T-cell (primary cell): ENCODE results near the gene FTL. TPM values are rescaled to one million over a fixed set of nuclear protein-coding genes. Genes with fewer than 3 reads are reported as not detected.

Experiments used
- ATAC-seq, 4 experiments: fragments of 200-7000 bp in 3 of 4; fragments of 150-1000 bp in 1 of 4; cut with Tn5 transposase; replicated peaks in 1 of 4; 1 replicate in 3 of 4; 2 replicates in 1 of 4; pipeline ENCODE4 v1.10.0; 2021; ENCODE audit warnings: moderate library complexity in 3 of 4, mild to moderate bottlenecking in 2 of 4, moderate number of reproducible peaks in 1 of 4
- CTCF ChIA-PET, 2 donors: fragments of 300-600 bp; sonication (Branson Sonifier 250); formaldehyde crosslinking; loops; one replicate each; lab custom pipeline; 2022; ENCODE audit warnings: antibody characterized with exemption in 2 of 2; lab: Charles Lee
- POLR2A ChIA-PET, 2 donors: fragments of 300-600 bp; sonication (Branson Sonifier 250); formaldehyde crosslinking; loops; one replicate each; lab custom pipeline; 2022; ENCODE audit warnings: antibody characterized with exemption in 2 of 2; lab: Charles Lee
- DNase-seq, 35 experiments: peaks; one replicate each; pipeline versions ENCODE4 v3.0.0 to v3.0.0-alpha.2; 2013 to 2023
- H3K27ac ChIP-seq: one replicate; pipeline ENCODE4 v1.5.1; 2013; ENCODE audit warnings: low read length
- H3K27me3 ChIP-seq, 2 experiments: replicated peaks in 1 of 2; 1 replicate in 1 of 2; 2 replicates in 1 of 2; pipeline versions ENCODE4 v1.6.1 to v1.7.0; 2013; ENCODE audit warnings: low read length in 1 of 2, mixed read lengths in 1 of 2; ENCODE audit not compliant: control insufficient read depth in 2 of 2, insufficient read depth in 2 of 2; ENCODE audit errors: extremely low read depth in 1 of 2
- H3K36me3 ChIP-seq, 2 donors: 1 replicate in 1 of 2; 2 replicates in 1 of 2; pipeline versions ENCODE4 v1.6.1 to v1.7.0; 2013; ENCODE audit warnings: low read length in 1 of 2; ENCODE audit not compliant: control insufficient read depth in 2 of 2, insufficient read depth in 1 of 2; ENCODE audit errors: extremely low read depth in 1 of 2
- H3K4me1 ChIP-seq, 2 experiments: 1 replicate in 1 of 2; 2 replicates in 1 of 2; pipeline versions ENCODE4 v1.6.1 to v1.7.0; 2013; ENCODE audit warnings: low read length in 2 of 2, mixed read lengths in 1 of 2; ENCODE audit not compliant: insufficient read depth in 2 of 2, control insufficient read depth in 1 of 2; ENCODE audit errors: extremely low read depth in 1 of 2
- H3K4me3 ChIP-seq, 2 donors: 1 replicate in 1 of 2; 2 replicates in 1 of 2; pipeline versions ENCODE4 v1.5.1 to v1.7.0; 2013; ENCODE audit warnings: mild to moderate bottlenecking in 2 of 2, low read length in 1 of 2, moderate library complexity in 1 of 2; ENCODE audit not compliant: control insufficient read depth in 1 of 2; ENCODE audit errors: extremely low read depth in 1 of 2
- H3K9me3 ChIP-seq: 2 replicates; pipeline ENCODE4 v1.7.0; 2013
- H3K27ac Mint-ChIP-seq, 2 donors: one replicate each; pipeline ENCODE4 v1.8.0; 2020 to 2021; ENCODE audit warnings: mild to moderate bottlenecking in 2 of 2, mixed read lengths in 2 of 2
- H3K27me3 Mint-ChIP-seq, 2 donors: one replicate each; pipeline ENCODE4 v1.8.0; 2021 to 2022; ENCODE audit warnings: mixed read lengths in 2 of 2
- H3K36me3 Mint-ChIP-seq: one replicate; pipeline ENCODE4 v1.8.0; 2021; ENCODE audit warnings: mixed read lengths
- H3K4me1 Mint-ChIP-seq, 3 donors: one replicate each; pipeline ENCODE4 v1.8.0; 2020 to 2022; ENCODE audit warnings: mixed read lengths in 3 of 3, mild to moderate bottlenecking in 1 of 3
- H3K4me3 Mint-ChIP-seq, 3 donors: one replicate each; pipeline ENCODE4 v1.8.0; 2020 to 2022; ENCODE audit warnings: mild to moderate bottlenecking in 3 of 3, mixed read lengths in 3 of 3, moderate library complexity in 3 of 3
- H3K9me3 Mint-ChIP-seq, 3 donors: one replicate each; pipeline ENCODE4 v1.8.0; 2020 to 2022; ENCODE audit warnings: mixed read lengths in 3 of 3
- WGBS: methylation state at CpG from one replicate; pipeline ENCODE4 v1.1.5; 2013; ENCODE audit warnings: missing lambda C conversion rate; ENCODE audit not compliant: insufficient coverage; 5-methylcytosine and 5-hydroxymethylcytosine counted together
- total RNA-seq, 35 experiments: library from RNA in 6 of 35; stranded (reverse) in 6 of 35; fragments of 120-200 nt in 1 of 35; gene quantifications; one replicate each; pipeline versions ENCODE4 v1.2.1 to v1.2.4 and lab custom pipeline; 2013 to 2026

The FTL gene
- total RNA-seq, 5 donors from 2014 or later (not counting 1 experiment from before 2014, with no cell fraction given), result 594 to 1,085 (median 906) TPM

DNA sequence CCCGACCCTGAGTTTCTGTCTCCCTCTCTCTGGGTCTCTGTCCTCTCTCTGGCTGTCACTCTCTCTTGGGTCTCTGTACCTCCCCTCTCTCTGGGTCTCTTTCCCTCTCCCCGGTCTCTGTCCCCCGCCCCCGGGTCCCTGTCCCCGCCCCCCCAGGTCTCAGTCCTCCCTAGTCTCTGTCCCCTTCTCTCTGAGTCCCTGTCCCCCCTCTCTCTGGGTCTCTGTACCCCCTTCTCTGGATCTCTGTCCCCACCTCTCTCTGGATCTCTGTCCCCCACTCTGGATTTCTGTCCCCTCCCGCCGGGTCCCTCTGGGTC lies 2.3 kb upstream of the FTL start:
- H3K9me3 ChIP-seq, result no peaks in the 10 kb centered on the region
- H3K27ac Mint-ChIP-seq, result peak overlapping the region; percentile 87 to 96
- no CpG with 5 or more reads among the region's 7 CpGs for WGBS
- peaks cover 15% of the 10 kb centered on the region for H3K36me3 Mint-ChIP-seq
- H3K4me1 ChIP-seq, result peaks cover 22 to 69% of the 10 kb centered on the region in 2 experiments
- CTCF ChIA-PET, result no interaction called here
- H3K27me3 ChIP-seq, result no peaks in the 10 kb centered on the region
- H3K36me3 ChIP-seq, result peaks cover 0 to 17% of the 10 kb centered on the region in 2 donors
- peaks cover 57 to 79% (median 62%) of the 10 kb centered on the region in 3 donors for H3K4me1 Mint-ChIP-seq
- no peaks in the 10 kb centered on the region for H3K27me3 Mint-ChIP-seq
- no peak overlapping the region for H3K4me3 ChIP-seq
- no peaks in the 10 kb centered on the region for H3K9me3 Mint-ChIP-seq
- POLR2A ChIA-PET, result interaction anchor here in 1 of 2 donors (1.0 kb wide), 1 partner anchor 31 kb away, joined by 5 read pairs; the partner anchor contains the start of genes GYS1 and RUVBL2
- no peak for ATAC-seq
- peak overlapping the region in 2 of 3 donors; percentile 41 to 98 for H3K4me3 Mint-ChIP-seq
- DNase-seq, result no peak
- peak overlapping the region; percentile 80 for H3K27ac ChIP-seq

DNA sequence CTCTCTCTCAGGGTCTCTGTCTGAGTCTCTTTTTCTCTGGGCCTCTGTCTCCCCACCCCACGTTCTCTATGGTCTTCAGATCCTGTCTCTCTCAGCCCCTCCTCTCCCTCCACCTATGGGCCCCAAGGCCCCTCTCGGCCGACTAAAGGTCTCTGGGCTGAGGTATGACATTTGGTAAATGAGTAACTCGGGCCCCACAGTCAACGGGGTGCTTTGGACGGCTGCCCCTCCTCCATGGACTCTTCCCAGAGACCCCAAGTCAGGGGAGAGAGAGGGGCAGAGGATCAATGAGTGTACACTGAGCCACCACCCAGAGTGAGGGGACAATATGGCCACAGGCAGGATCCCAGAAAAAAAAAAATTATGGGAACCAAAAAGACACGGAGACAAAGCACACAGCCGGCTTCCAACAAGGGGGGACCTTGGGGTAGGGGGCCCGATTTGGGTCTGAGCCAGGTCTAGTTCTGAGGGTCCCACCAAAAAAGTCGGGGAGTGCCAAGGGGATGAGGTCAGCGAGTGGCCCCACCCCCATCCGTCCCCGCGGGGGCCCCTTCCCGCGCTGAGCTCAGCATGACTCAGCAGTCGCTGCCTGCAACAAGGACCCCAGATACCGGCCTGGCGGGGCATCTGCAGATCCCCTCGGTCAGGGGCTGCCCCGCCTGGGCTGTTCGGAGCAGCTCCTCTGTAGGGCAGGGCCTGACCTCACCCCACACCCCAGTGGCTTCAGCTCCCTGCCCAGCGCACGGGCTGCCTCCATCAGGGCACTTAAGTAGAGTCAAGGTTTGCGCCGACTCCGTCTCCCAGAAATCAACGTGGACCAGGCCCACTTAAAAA lies 1.5 kb upstream of the FTL start:
- peak in 18 of 35 experiments; percentile 12 to 61 (median 26) for DNase-seq
- Histone ChIP-seq H3K9me3 (no peaks in the 10 kb centered on the region), H3K27ac (peak overlapping the region; percentile 65), H3K27me3 (no peaks in the 10 kb centered on the region), H3K4me1 (peaks cover 22 to 66% of the 10 kb centered on the region in 2 experiments), H3K36me3 (peaks cover 3 to 22% of the 10 kb centered on the region in 2 donors), H3K4me3 (peak overlapping the region; percentile 1 to 15)
- ATAC-seq, result no peak
- Mint-ChIP-seq H3K9me3 (no peaks in the 10 kb centered on the region), H3K4me3 (peak overlapping the region; percentile 98 to 100 (median 100)), H3K4me1 (peaks cover 57 to 79% (median 59%) of the 10 kb centered on the region in 3 donors), H3K27me3 (no peaks in the 10 kb centered on the region), H3K36me3 (peaks cover 17% of the 10 kb centered on the region), H3K27ac (peak overlapping the region; percentile 96 to 99)
- 21% methylated on average over 23 of the region's 28 CpGs for WGBS
- POLR2A ChIA-PET, result interaction anchor here in 1 of 2 donors (0.5 kb wide), 1 partner anchor 83 kb away, joined by 6 read pairs; no protein-coding TSS in a partner anchor
- CTCF ChIA-PET, result interaction anchor here in 1 of 2 donors (1.1 kb wide), 1 partner anchor 30 kb away, joined by 4 read pairs; the partner anchor contains the start of gene RUVBL2

DNA sequence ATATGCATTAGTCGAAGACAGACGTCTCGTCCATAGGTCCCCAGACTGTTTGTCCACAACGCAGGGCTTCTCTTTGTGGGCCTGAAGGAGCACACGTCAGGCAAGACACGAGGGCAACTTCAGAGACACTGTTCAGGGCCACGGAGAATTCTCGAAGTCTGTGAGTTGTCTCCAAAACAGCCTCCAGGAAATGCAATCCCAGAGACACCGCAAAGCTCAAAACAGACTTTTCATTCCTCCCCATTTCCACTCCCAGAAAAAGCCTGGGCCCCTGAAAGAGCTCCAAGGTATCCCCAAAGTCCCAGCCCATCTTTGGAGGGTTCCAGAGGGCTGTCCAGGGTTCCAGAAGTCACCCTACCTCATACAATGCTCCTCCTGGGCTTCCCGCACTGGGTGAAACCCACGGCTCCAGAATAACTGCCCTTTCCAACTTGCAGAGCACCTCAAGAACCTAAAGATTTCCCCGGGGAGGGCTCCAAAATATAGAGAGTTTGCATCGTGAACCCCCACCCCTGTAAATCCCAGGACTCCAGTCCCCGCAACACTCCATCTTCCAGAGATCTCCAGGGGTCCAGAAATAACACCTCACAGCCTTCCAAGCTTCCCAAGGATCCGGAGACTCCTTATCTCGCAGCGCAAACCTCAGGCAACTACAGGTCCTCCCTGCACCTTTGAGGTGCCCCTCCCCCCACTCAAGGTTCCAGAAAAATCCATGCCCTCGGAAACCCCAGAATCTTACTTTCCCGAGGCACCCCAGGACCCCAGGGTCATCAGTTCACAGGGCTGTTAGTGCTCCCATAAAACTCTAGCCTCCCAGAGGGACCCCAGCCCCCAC lies 687 bp upstream of the FTL start:
- H3K9me3 ChIP-seq, result no peaks in the 10 kb centered on the region
- H3K27ac Mint-ChIP-seq, result peak overlapping the region; percentile 96 to 99
- CTCF ChIA-PET, result interaction anchor here in 1 of 2 donors (1.1 kb wide), 1 partner anchor 29 kb away, joined by 4 read pairs; the partner anchor contains the start of gene RUVBL2
- H3K9me3 Mint-ChIP-seq, result no peaks in the 10 kb centered on the region
- no peak for ATAC-seq
- H3K4me1 Mint-ChIP-seq, result peaks cover 55 to 75% (median 59%) of the 10 kb centered on the region in 3 donors
- H3K4me3 Mint-ChIP-seq, result peak overlapping the region; percentile 98 to 100 (median 100)
- H3K36me3 ChIP-seq, result peaks cover 8 to 31% of the 10 kb centered on the region in 2 donors
- 34% methylated on average over 14 of the region's 19 CpGs for whole genome bisulfite sequencing
- no peaks in the 10 kb centered on the region for H3K27me3 Mint-ChIP-seq
- H3K27ac ChIP-seq, result peak overlapping the region; percentile 65
- H3K4me1 ChIP-seq, result peaks cover 22 to 65% of the 10 kb centered on the region in 2 experiments
- H3K27me3 ChIP-seq, result no peaks in the 10 kb centered on the region
- H3K4me3 ChIP-seq, result peak overlapping the region; percentile 58 to 81
- DNase-seq, result peak in 2 of 35 experiments; percentile 14 to 37
- H3K36me3 Mint-ChIP-seq, result peaks cover 17% of the 10 kb centered on the region
- POLR2A ChIA-PET, result no interaction called here

DNA sequence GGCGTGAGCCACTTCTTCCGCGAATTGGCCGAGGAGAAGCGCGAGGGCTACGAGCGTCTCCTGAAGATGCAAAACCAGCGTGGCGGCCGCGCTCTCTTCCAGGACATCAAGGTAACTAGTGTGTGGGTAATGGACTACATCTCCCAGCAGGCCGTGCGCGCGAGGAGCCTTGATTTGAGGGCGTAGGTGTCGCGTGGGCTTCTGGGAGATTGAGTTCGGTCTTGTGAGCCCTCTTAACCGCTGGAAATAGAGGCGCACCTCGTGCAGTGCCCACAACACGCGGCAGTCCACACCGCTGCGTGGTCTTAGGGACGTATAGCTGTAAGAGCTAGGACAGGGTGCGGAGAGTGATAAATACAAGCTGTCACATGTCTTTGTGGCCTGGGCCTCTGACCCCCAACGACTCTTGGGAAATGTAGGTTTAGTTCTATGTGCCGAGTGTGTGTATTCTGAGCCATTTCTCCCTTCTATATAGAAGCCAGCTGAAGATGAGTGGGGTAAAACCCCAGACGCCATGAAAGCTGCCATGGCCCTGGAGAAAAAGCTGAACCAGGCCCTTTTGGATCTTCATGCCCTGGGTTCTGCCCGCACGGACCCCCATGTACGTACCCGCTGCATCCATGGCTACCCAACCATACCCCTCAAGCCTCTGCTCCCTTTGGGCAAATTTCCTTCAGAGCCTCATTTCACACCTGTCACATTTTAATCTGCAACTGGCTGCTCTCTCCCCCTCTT lies 864 bp downstream of the FTL start:
- H3K4me3 ChIP-seq, result peak overlapping the region; percentile 80 to 81

DNA sequence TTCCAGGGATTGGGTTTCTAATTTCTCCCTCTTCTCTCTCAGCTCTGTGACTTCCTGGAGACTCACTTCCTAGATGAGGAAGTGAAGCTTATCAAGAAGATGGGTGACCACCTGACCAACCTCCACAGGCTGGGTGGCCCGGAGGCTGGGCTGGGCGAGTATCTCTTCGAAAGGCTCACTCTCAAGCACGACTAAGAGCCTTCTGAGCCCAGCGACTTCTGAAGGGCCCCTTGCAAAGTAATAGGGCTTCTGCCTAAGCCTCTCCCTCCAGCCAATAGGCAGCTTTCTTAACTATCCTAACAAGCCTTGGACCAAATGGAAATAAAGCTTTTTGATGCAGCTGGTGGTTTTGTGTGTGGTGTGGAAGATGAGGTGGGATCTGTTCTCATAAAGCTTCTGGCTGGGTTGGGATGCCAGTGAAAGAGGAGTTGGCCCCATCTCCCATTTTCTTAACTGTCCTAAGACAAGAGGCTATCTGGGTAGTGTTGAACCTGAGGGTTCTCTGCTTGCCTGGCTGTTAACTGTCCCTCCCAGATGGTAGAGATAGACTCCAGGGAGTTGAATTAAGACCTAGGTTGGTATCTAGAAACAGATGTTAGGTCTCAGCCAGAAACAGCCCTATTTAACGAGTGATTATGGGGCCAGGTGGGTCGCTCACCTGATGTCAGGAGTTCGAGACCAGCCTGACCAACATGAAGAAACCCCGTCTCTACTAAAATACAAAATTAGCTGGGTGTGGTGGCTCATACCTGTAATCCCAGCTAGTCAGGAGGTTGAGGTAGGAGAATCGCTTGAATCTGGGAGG lies 1.6 kb downstream of the FTL start:
- CTCF ChIA-PET, result interaction anchor here (0.6 to 1.3 kb wide), 4 partner anchors 9 to 42 kb away, joined by 4 to 14 read pairs (median 4); partner anchors contain the start of genes GYS1 (in 1 of the 2) and RUVBL2 (in 1 of the 2)
- peaks cover 22% of the 10 kb centered on the region for H3K36me3 Mint-ChIP-seq
- peaks cover 22 to 54% of the 10 kb centered on the region in 2 experiments for H3K4me1 ChIP-seq

More for the DNA sequence above, 864 bp downstream of the FTL start:
- ChIA-PET POLR2A (interaction anchor here (0.5 to 0.7 kb wide), 4 partner anchors 12 to 597 kb away, joined by 3 to 5 read pairs (median 4); no protein-coding TSS in a partner anchor), CTCF (interaction anchor here (0.6 to 1.3 kb wide), 4 partner anchors 10 to 41 kb away, joined by 4 to 14 read pairs (median 4); partner anchors contain the start of genes GYS1 (in 1 of the 2) and RUVBL2 (in 1 of the 2))
- no peaks in the 10 kb centered on the region for H3K9me3 ChIP-seq
- peak overlapping the region; percentile 64 for H3K27ac ChIP-seq
- peaks cover 22 to 58% of the 10 kb centered on the region in 2 experiments for H3K4me1 ChIP-seq
- Mint-ChIP-seq H3K9me3 (no peaks in the 10 kb centered on the region), H3K36me3 (peaks cover 20% of the 10 kb centered on the region), H3K27ac (peak overlapping the region; percentile 99 to 100), H3K4me1 (peaks cover 58 to 71% (median 62%) of the 10 kb centered on the region in 3 donors), H3K27me3 (no peaks in the 10 kb centered on the region), H3K4me3 (peak overlapping the region; percentile 98 to 100 (median 100))
- WGBS, result 14% methylated on average over 26 of the region's 36 CpGs
- ATAC-seq (peak; percentile 63 to 77 (median 69)), DNase-seq (peak; percentile 78 to 95 (median 89))
- H3K27me3 ChIP-seq, result no peaks in the 10 kb centered on the region
- H3K36me3 ChIP-seq, result peaks cover 16 to 45% of the 10 kb centered on the region in 2 donors

More for the DNA sequence above, 1.6 kb downstream of the FTL start:
- Mint-ChIP-seq H3K27me3 (no peaks in the 10 kb centered on the region), H3K9me3 (no peaks in the 10 kb centered on the region), H3K27ac (peak overlapping the region; percentile 99 to 100), H3K4me1 (peaks cover 56 to 67% (median 58%) of the 10 kb centered on the region in 3 donors), H3K4me3 (peak overlapping the region; percentile 98 to 100 (median 100))
- H3K4me3 ChIP-seq, result peak overlapping the region; percentile 80 to 81
- H3K27me3 ChIP-seq, result no peaks in the 10 kb centered on the region
- POLR2A ChIA-PET, result interaction anchor here (0.5 to 0.7 kb wide), 4 partner anchors 12 to 596 kb away, joined by 3 to 5 read pairs (median 4); no protein-coding TSS in a partner anchor
- H3K9me3 ChIP-seq, result no peaks in the 10 kb centered on the region
- DNase-seq (no peak), ATAC-seq (no peak)
- no CpG with 5 or more reads among the region's 10 CpGs for WGBS
- H3K27ac ChIP-seq, result peak overlapping the region; percentile 64
- H3K36me3 ChIP-seq, result peaks cover 16 to 45% of the 10 kb centered on the region in 2 donors
